GM18909 (cell line): ENCODE measurements around the gene GCHFR.

ENCODE experiments used
- ATAC-seq: cut with Tn5 transposase; IDR thresholded peaks from one replicate; pipeline ENCODE4 v1.9.1; 2021; ENCODE audit warnings: mild to moderate bottlenecking; ENCODE audit not compliant: unreplicated experiment, poor library complexity

Gene GCHFR

DNA sequence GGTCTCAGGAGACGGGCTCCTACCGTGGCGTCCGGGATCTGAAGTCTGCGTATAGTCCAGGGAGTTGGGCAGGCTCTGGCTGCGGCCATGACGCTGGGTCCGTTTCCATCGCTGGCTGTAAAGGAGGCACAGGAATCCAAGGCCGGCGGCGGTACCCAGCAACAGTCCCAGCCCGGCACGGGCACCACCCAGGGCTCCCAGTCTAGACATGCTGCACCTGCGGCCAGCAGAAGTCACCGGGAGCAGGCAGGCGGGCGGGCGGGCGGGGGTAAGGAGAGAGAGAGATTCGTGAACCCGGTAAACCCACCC, 9.3 kb upstream of the GCHFR start:
- ATAC-seq, result peak; percentile 5

DNA sequence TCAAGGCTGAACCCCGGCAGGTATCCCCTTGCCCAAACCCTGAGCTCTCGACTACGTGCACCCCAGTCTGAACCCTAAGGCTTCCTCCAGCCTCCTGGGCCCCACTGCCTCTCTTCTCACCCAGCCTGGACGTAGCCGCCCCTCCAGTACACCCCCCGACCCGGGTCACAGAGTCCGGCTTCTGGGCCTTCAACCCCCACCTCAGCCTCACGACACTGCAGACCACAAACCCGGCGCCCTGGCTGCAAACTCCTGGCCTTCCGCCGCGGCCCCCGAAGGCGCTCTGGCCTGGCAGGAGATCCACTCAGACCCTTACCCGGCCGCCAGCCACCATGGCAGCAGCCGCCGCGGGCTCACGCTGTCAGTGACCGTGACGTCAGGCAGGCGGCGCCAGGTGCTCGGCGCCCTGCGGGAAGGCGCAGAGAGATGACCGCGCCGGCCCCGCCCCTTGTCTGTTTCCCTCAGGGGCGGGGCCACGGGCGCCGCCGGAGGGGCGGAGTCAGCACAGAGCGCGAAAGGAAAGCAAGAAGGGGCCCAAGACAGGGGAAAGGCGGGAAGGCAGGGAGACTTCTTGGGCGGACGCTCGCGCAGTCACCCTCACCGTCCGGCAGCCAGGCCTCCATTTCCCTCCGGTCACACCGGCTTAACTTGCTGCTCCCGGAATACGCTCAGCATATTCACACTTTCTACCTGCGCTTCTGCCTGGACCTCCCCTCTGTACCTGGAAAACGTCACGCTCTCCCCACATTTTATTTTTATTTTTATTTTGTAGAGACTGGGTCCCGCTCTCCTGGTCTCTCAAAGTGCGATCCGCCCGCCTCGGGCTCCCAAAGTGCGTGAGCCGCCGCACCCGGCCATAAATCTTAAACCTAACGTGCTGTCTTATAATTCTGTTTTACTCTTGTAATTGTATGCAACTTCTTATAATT, 8.7 kb upstream of the GCHFR start, which contains the start of gene RMDN3:
Gene RMDN3 (minus strand): TSS at position 372 of the 929 bp plus-strand sequence. CDS start 471 bp downstream, outside the sequence.
- peak; percentile 87 for ATAC-seq

DNA sequence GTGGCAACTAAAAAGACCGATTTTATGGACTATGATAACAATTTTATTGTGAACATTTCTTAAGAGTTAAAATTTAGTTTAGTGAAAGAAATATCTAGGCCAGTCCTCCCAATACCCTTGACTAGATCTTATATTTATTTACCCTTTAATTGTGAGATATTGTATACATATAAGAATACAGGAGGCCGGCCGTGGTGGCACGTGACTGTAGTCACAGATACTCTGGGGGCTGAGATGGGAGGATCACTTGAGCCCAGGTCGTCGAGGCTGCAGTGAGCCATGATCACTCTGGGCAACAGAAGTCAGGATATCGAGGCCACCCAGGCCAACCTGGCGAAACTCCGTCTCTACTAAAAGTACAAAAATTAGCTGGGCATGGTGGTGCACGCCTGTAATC, 8.1 kb upstream of the GCHFR start:
- ATAC-seq, result no peak

DNA sequence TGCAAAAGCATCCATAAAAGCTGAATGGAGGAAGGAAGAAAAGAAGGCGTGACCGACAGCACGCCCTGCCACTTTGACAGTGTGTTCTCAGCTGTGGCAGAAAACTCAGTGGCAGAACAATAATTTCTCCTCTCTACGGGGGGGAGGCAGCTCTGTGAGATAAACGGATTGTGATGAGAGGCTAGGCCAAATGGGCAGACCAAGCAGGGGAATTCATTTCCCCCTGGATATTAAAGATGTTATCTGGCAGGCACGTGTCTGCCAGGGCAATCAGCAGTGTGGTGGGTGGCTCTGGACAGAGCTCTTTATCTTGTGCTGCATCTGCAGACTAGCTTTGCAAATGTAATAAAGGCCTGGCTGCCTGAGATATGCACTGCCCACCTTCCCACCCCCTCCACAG, 6.9 kb upstream of the GCHFR start:
- no peak for ATAC-seq

DNA sequence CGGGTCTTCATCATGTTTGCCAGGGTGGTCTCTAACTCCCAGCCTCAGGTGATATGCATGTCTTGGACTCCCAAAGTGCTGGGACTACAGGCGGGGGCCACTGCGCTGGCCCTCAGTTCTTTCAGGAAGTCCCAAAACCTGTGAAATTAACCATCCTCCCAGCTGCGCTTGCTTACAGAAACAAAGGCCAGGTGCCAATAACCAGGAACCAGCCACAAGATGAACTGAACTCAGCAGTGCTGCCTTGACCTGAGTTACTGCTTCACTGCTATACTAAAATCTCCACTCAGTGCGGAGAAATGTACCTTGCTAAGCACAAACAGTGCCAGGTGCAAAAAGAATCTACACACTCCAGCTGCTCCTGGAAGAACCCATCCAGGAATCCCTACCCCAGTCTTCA, 3.9 kb upstream of the GCHFR start:
- ATAC-seq, result no peak

DNA sequence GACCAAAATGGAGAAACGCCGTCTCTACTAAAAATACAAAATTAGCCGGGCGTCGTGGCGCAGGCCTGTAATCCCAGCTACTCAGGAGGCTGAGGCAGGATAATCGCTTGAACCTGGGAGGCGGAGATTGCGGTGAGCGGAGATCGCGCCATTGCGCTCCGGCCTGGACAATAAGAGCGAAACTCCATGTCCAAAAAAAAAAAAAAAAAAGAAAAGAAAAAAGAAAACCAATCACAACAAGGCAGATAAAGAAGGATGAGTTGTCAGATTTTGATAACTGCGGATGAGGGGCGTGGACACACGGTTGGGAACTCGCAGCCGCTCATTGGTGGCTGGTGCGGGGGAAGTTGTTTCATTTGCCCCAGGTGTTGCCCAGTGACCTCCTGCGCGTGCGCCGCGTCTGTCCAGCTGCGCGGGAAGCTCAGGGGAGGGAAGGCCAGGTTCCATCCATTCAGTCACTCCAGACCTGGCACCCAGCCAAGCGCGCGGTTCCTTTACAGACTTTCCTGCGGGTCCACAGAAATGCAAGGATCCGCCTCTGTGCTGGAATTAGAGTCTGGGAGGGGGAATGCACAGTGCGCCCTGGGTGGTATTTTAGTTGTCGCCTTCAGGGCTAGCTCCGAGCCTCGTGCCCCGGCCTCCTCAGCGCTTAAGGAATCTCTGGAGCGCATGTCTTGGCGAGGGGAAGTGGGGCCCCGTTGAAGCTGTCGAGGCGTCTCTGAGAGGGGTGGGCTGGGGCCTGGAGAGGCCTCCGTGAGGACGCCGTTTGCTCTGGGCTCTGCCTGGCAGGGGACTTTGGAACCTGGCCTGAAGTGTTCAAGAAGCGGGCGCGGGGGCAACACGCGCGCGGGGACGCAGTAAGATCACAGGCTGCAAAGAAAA, 708 bp upstream of the GCHFR start:
- no peak for ATAC-seq

GRCh38 chr15:40764629-40765103, 798 bp downstream of the GCHFR start:
- no peak for ATAC-seq

DNA sequence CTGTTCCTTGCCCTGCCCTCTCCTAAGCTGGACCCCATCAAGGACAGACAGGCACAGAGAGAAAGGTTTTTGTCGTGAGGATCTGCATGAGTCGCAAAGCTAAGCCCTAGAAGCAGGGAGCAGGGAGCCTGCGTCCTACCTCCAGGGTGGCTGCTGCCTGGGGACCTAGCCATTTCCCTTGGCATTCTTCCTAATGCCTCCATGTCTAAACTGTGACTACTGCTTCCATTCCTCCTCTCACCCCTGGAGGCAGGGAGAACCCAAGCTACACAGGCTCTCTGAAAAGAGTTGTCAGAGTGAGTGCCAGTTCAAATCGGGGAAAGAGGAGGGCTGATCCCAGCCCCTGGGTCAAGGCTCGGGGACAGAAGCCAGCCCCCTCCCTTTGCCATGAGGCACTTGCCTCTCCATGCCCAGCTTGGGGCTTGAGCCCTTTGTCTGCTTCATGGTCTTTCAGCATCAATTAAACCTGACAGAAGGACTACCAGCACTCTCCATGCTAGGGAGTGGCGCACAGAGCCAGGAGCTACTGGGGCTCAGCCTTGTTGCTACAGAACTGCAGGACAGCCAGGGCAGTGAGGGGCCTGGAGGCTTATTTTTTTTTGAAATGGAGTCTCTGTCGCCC, 2.4 kb downstream of the GCHFR start:
- ATAC-seq, result no peak

GRCh38 chr15:40766906-40767837, 3.3 kb downstream of the GCHFR start:
- ATAC-seq, result no peak

DNA sequence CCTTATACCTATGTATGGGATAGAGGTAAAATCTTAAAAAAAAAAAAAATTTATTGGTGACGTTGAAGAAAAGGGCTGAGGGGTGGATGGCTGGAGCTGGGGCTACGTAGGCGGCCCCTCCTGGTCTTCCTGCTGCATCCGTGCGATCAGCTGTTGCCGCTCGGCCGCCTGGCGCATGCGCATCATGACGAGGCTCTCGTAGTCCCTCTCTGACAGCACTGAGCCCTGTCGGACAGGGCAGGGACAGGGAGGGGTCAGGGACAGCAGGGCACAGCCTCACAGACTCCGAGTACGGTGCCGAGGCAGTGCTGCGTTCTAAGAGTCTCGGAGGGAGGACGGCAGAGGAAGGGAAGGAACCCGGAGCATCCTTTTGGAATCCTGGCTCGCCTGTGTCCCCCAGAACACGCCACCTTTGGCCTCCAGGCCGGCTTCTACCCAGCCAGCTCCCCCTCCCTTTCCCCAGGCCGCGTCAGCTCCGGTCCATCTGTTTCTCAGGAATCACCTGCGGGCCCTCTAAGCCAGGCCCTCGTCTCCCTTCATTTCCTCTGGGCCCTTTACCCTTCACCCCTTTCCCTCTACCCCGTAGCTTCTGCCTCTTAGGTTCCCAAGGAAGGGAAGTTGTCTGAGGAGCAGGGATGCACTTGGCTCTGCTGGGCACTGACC, 4.1 kb downstream of the GCHFR start:
- no peak for ATAC-seq

GRCh38 chr15:40768521-40769273, 4.8 kb downstream of the GCHFR start:
- ATAC-seq, result no peak

- ATAC-seq, result peak; percentile 55
Measured at GRCh38 chr15:40769274-40770146, 5.6 kb downstream of the GCHFR start, which contains the start of gene C15orf62. TSS of gene C15orf62 (plus strand) at chr15:40769980. CDS start at chr15:40770496, 516 bp downstream.

GRCh38 chr15:40770147-40770721, 6.4 kb downstream of the GCHFR start:
- ATAC-seq, result peak; percentile 3

GRCh38 chr15:40771242-40771641, 7.4 kb downstream of the GCHFR start:
- ATAC-seq, result no peak

GRCh38 chr15:40772014-40772413, 8.1 kb downstream of the GCHFR start:
- ATAC-seq, result no peak

- ATAC-seq, result no peak
Measured at GRCh38 chr15:40773496-40773895, 9.6 kb downstream of the GCHFR start.

- no peak for ATAC-seq
Measured at GRCh38 chr15:40773902-40774301, 10.0 kb downstream of the GCHFR start.
